ENCODE results near the gene PEAK1. TPM values are rescaled to one million over a fixed set of nuclear protein-coding genes. Genes with fewer than 3 reads are reported as not detected.

Gene PEAK1
- total RNA-seq, 1 donor from 2014 or later, result 27.7 TPM

- peaks cover 12% of the 10 kb centered on the region for H3K4me1 ChIP-seq
- no peak for TF ChIP-seq CTCF (IDR thresholded peaks at IDR 0.05)
- TF ChIP-seq POLR2A (IDR thresholded peaks at IDR 0.05), result no peak
- no peak for TF ChIP-seq POLR2AphosphoS5 (IDR thresholded peaks at IDR 0.05; ENCODE audit: insufficient read depth in 1 of 2, low read depth in 1 of 2)
- H3K27ac ChIP-seq, result no peak overlapping the region
- no peaks in the 10 kb centered on the region for H3K9me3 ChIP-seq
- no peaks in the 10 kb centered on the region for H3K27me3 ChIP-seq
- no peaks in the 10 kb centered on the region for H3K36me3 ChIP-seq
- no peak for DNase-seq (ENCODE audit: extremely low spot score in 2 of 2)
- H3K4me3 ChIP-seq, result no peak overlapping the region
- intact Hi-C loops (cut with DNase I), result no loop called here
These were observed 84.6 kb downstream of the PEAK1 start for GRCh38 chr15:77335298-77335697.

- intact Hi-C loops (cut with DNase I), result no loop called here
- no peaks in the 10 kb centered on the region for H3K9me3 ChIP-seq
These were observed 86.7 kb downstream of the PEAK1 start for GRCh38 chr15:77333166-77333565.

GRCh38 chr15:77329202-77329601, 90.7 kb downstream of the PEAK1 start:
- TF ChIP-seq POLR2A (IDR thresholded peaks at IDR 0.05) (no peak), CTCF (IDR thresholded peaks at IDR 0.05) (no peak), POLR2AphosphoS5 (IDR thresholded peaks at IDR 0.05; ENCODE audit: insufficient read depth in 1 of 2, low read depth in 1 of 2) (no peak)
- no peak overlapping the region for H3K4me3 ChIP-seq
- no peaks in the 10 kb centered on the region for H3K27me3 ChIP-seq
- no peaks in the 10 kb centered on the region for H3K9me3 ChIP-seq
- intact Hi-C loops (cut with DNase I), result no loop called here
- no peaks in the 10 kb centered on the region for H3K36me3 ChIP-seq
- DNase-seq (ENCODE audit: extremely low spot score in 2 of 2), result no peak
- H3K4me1 ChIP-seq, result peaks cover 6% of the 10 kb centered on the region
- no peak overlapping the region for H3K27ac ChIP-seq

More at GRCh38 chr15:77333166-77333565, 86.7 kb downstream of the PEAK1 start:
- TF ChIP-seq CTCF (IDR thresholded peaks at IDR 0.05) (no peak), POLR2A (IDR thresholded peaks at IDR 0.05) (no peak), POLR2AphosphoS5 (IDR thresholded peaks at IDR 0.05; ENCODE audit: insufficient read depth in 1 of 2, low read depth in 1 of 2) (no peak)
- no peak overlapping the region for H3K27ac ChIP-seq
- peaks cover 12% of the 10 kb centered on the region for H3K4me1 ChIP-seq
- no peaks in the 10 kb centered on the region for H3K27me3 ChIP-seq
- no peak for DNase-seq (ENCODE audit: extremely low spot score in 2 of 2)
- H3K4me3 ChIP-seq, result no peak overlapping the region
- H3K36me3 ChIP-seq, result no peaks in the 10 kb centered on the region

GRCh38 chr15:77327844-77328529, 91.9 kb downstream of the PEAK1 start:
- Histone ChIP-seq H3K9me3 (no peaks in the 10 kb centered on the region), H3K27me3 (no peaks in the 10 kb centered on the region), H3K4me3 (no peak overlapping the region), H3K36me3 (no peaks in the 10 kb centered on the region), H3K4me1 (peaks cover 6% of the 10 kb centered on the region), H3K27ac (no peak overlapping the region)
- TF ChIP-seq POLR2AphosphoS5 (IDR thresholded peaks at IDR 0.05; ENCODE audit: insufficient read depth in 1 of 2, low read depth in 1 of 2) (no peak), POLR2A (IDR thresholded peaks at IDR 0.05) (no peak), CTCF (IDR thresholded peaks at IDR 0.05) (no peak)
- intact Hi-C loops (cut with DNase I), result no loop called here
- no peak for DNase-seq (ENCODE audit: extremely low spot score in 2 of 2)

GRCh38 chr15:77327168-77327567, 92.7 kb downstream of the PEAK1 start:
- H3K4me1 ChIP-seq, result peaks cover 6% of the 10 kb centered on the region
- no peak overlapping the region for H3K4me3 ChIP-seq
- H3K9me3 ChIP-seq, result no peaks in the 10 kb centered on the region
- no peak for TF ChIP-seq CTCF (IDR thresholded peaks at IDR 0.05)
- H3K27ac ChIP-seq, result no peak overlapping the region
- H3K27me3 ChIP-seq, result no peaks in the 10 kb centered on the region
- no peak for DNase-seq (ENCODE audit: extremely low spot score in 2 of 2)
- intact Hi-C loops (cut with DNase I), result no loop called here
- no peaks in the 10 kb centered on the region for H3K36me3 ChIP-seq

Measured in vagina (tissue), 2 donors.